HepG2 (cell line): ENCODE data around the gene TTC23. TPM values are rescaled to one million over a fixed set of nuclear protein-coding genes. Genes with fewer than 3 reads are reported as not detected.

Experiments
- ATAC-seq: fragments of 200-7000 bp; cut with Tn5 transposase; 3 replicates; pipeline ENCODE4 v1.9.1; 2020; ENCODE audit warnings: mild to moderate bottlenecking, moderate library complexity
- BruUV-seq: library from RNA; stranded (reverse); fragments of 400-500 nt; replicated peaks from 2 replicates; lab custom pipeline; 2021; lab: Mats Ljungman, UMichigan
- CTCF ChIA-PET: fragments of 300-600 bp; formaldehyde crosslinking; extraction: SDS; loops from one replicate; lab custom pipeline; 2021; ENCODE audit warnings: low total read pairs, inconsistent platforms, low intra/inter-chr PET ratio; lab: Yijun Ruan, JAX
- POLR2A ChIA-PET: fragments of 350-600 bp; sonication (Branson Sonifier 250); formaldehyde crosslinking; loops from one replicate; lab custom pipeline; 2020; ENCODE audit warnings: antibody characterized with exemption, inconsistent platforms; lab: Yijun Ruan, JAX
- DNase-seq: peaks from one replicate; pipeline ENCODE4 v3.0.0-alpha.2; 2015; ENCODE audit warnings: low spot score
- FAIRE-seq: peaks from 3 replicates; lab custom pipeline; 2011; peaks lifted over from hg19 to GRCh38; lab: Jason Lieb, UNC
- H2AFZ ChIP-seq: one replicate; pipeline ENCODE4 v1.6.1; 2011; ENCODE audit warnings: low read length, inconsistent platforms
- H3K27ac ChIP-seq: fragments of 300-600 bp; 3 replicates; pipeline ENCODE4 v1.8.0; 2011; ENCODE audit warnings: mixed run types, mild to moderate bottlenecking, mixed read lengths, low read length, inconsistent platforms; ENCODE audit not compliant: insufficient read depth; ENCODE audit errors: extremely low read length
- H3K27me3 ChIP-seq, 2 experiments: fragments of 200-600 bp in 1 of 2; 2 replicates in 1 of 2; 3 replicates in 1 of 2; pipeline versions ENCODE4 v1.6.0 to v1.8.0; 2011; ENCODE audit warnings: low read length in 2 of 2, mild to moderate bottlenecking in 2 of 2, moderate library complexity in 2 of 2, inconsistent platforms in 1 of 2; ENCODE audit not compliant: insufficient read depth in 2 of 2, control insufficient read depth in 1 of 2
- H3K36me3 ChIP-seq, 2 experiments: fragments of 200-600 bp in 1 of 2; replicated peaks in 1 of 2; 2 replicates in 1 of 2; 3 replicates in 1 of 2; pipeline versions ENCODE4 v1.5.1 to v1.8.0; 2011; ENCODE audit warnings: low read length in 2 of 2, inconsistent platforms in 1 of 2; ENCODE audit not compliant: insufficient read depth in 2 of 2, control insufficient read depth in 1 of 2
- H3K4me1 ChIP-seq: 2 replicates; pipeline ENCODE4 v1.5.1; 2012; ENCODE audit warnings: low read length, inconsistent platforms; ENCODE audit not compliant: insufficient read depth
- H3K4me2 ChIP-seq: 2 replicates; pipeline ENCODE4 v1.6.0; 2011; ENCODE audit warnings: low read depth, low read length, inconsistent platforms
- H3K4me3 ChIP-seq, 3 experiments: fragments of 200-600 bp in 1 of 3; sonication (generic), shearing (Covaris generic) in 1 of 3; replicated peaks in 1 of 3; 2 replicates each; pipeline ENCODE4 v1.5.1; 2011 to 2016; ENCODE audit warnings: low read length in 3 of 3, inconsistent platforms in 2 of 3, low read depth in 2 of 3, mild to moderate bottlenecking in 2 of 3, control low read depth in 1 of 3, mixed read lengths in 1 of 3; ENCODE audit not compliant: insufficient read depth in 1 of 3
- H3K79me2 ChIP-seq: one replicate; pipeline ENCODE4 v1.6.1; 2011; ENCODE audit warnings: low read length, inconsistent platforms; ENCODE audit not compliant: insufficient read depth
- H3K9ac ChIP-seq: 2 replicates; pipeline ENCODE4 v1.6.0; 2011; ENCODE audit warnings: mild to moderate bottlenecking, low read depth, low read length, inconsistent platforms; ENCODE audit not compliant: insufficient read depth
- H3K9me3 ChIP-seq: 2 replicates; pipeline ENCODE4 v1.5.1; 2012; ENCODE audit warnings: mild to moderate bottlenecking, low read length
- H4K20me1 ChIP-seq: 2 replicates; pipeline ENCODE4 v1.6.0; 2011; ENCODE audit warnings: inconsistent platforms, mild to moderate bottlenecking, low read length, moderate library complexity; ENCODE audit not compliant: insufficient read depth
- ARID2 ChIP-seq: sonication (generic); formaldehyde crosslinking; IDR thresholded peaks from 2 replicates; pipeline ENCODE4 v1.8.1; 2022; ENCODE audit warnings: mild to moderate bottlenecking, missing genetic modification reagents, borderline replicate concordance
- DNMT3B ChIP-seq: conservative IDR thresholded peaks from 2 replicates; pipeline ENCODE4 v1.6.1; 2016; ENCODE audit warnings: missing biosample characterization, control low read depth
- NR2F6 ChIP-seq, 2 experiments: IDR thresholded peaks; 2 replicates each; pipeline ENCODE4 v1.6.1; 2016; ENCODE audit warnings: antibody characterized with exemption in 1 of 2, mild to moderate bottlenecking in 1 of 2
- SAFB2 ChIP-seq: sonication (generic); formaldehyde crosslinking; IDR thresholded peaks from 2 replicates; pipeline ENCODE4 v1.5.1; 2020; ENCODE audit warnings: missing genetic modification reagents, low read depth, mild to moderate bottlenecking, borderline replicate concordance
- U2AF2 ChIP-seq: fragments of 200-400 bp; formaldehyde crosslinking; IDR thresholded peaks from 2 replicates; pipeline ENCODE4 v1.6.1; 2017; ENCODE audit warnings: low read depth, mild to moderate bottlenecking, low read length
- ZNF263 ChIP-seq: sonication (generic); formaldehyde crosslinking; IDR thresholded peaks from 2 replicates; pipeline ENCODE4 v1.4.0; 2020; ENCODE audit warnings: missing genetic modification reagents
- ZNF264 ChIP-seq: sonication (generic); formaldehyde crosslinking; IDR thresholded peaks from 2 replicates; pipeline ENCODE4 v1.4.0; 2020; ENCODE audit warnings: missing genetic modification reagents
- ZNF546 ChIP-seq: sonication (generic); formaldehyde crosslinking; conservative IDR thresholded peaks from 2 replicates; pipeline ENCODE4 v1.8.1; 2023; ENCODE audit warnings: mild to moderate bottlenecking, missing genetic modification reagents
- ZNF737 ChIP-seq: sonication (generic); formaldehyde crosslinking; IDR thresholded peaks from 2 replicates; pipeline ENCODE4 v1.5.0; 2020; ENCODE audit warnings: missing genetic modification reagents, mild to moderate bottlenecking, borderline replicate concordance
- ZNF780A ChIP-seq: sonication (generic); formaldehyde crosslinking; IDR thresholded peaks from 2 replicates; pipeline ENCODE4 v1.8.0; 2022; ENCODE audit warnings: mild to moderate bottlenecking, missing genetic modification reagents, moderate library complexity
- ZNF83 ChIP-seq: sonication (generic); formaldehyde crosslinking; IDR thresholded peaks from 2 replicates; pipeline ENCODE4 v1.4.0; 2020; ENCODE audit warnings: missing genetic modification reagents, mild to moderate bottlenecking, borderline replicate concordance
- WGBS: methylation state at CpG from one replicate; pipeline ENCODE4 v1.1.6; 2017; ENCODE audit warnings: low lambda C conversion rate; 5-methylcytosine and 5-hydroxymethylcytosine counted together
- in situ Hi-C: cut with HindIII; loops from 2 replicates; pipeline ENCODE4 v1.10.0; 2017; ENCODE audit warnings: low pct_unique_long_range_greater_than_20kb; ENCODE audit not compliant: extremely low pct_ligation_motif_present
- intact Hi-C: fragments of 100-400 bp; cut with micrococcal nuclease; formaldehyde crosslinking; loops from one replicate; pipeline ENCODE4 v1.10.0; 2022; ENCODE audit not compliant: unreplicated experiment
- polyA plus RNA-seq, 8 experiments: library from polyadenylated mRNA; depleted of rRNA in 3 of 8; stranded (reverse) in 7 of 8; unstranded in 1 of 8; fragments of >200 nt; fragmentation: Illumina TruSeq in 4 of 8; extraction: Trizol in 4 of 8; gene quantifications; 2 replicates each; pipeline versions ENCODE4 v1.2.1 to v1.2.3, GENCODE V29; 2011 to 2016; ENCODE audit warnings: low read depth in 4 of 8, missing spikeins in 1 of 8, mixed read lengths in 1 of 8; ENCODE audit not compliant: insufficient read depth in 1 of 8
- total RNA-seq, 5 experiments: library from RNA; depleted of rRNA; stranded (reverse); fragments of >200 nt; fragmentation: Illumina TruSeq; extraction: Trizol; gene quantifications; 2 replicates each; pipeline ENCODE4 v1.2.3, GENCODE V29; 2016; ENCODE audit warnings: low read depth in 1 of 5
- TF ChIP-seq, protein P1 (sequence below), 2 experiments: sonication (generic) in 1 of 2; formaldehyde crosslinking in 1 of 2; IDR thresholded peaks; 2 replicates each; pipeline versions ENCODE4 v1.5.1 to v1.6.1; 2011 to 2020; ENCODE audit warnings: borderline replicate concordance in 1 of 2, low read depth in 1 of 2, low read length in 1 of 2, mild to moderate bottlenecking in 1 of 2, missing genetic modification reagents in 1 of 2, moderate library complexity in 1 of 2
- TF ChIP-seq, protein P2 (sequence below): sonication (generic); formaldehyde crosslinking; IDR thresholded peaks from 2 replicates; pipeline ENCODE4 v1.9.0; 2021; ENCODE audit warnings: missing genetic modification reagents, mild to moderate bottlenecking, borderline replicate concordance
- TF ChIP-seq, protein P3 (sequence below): IDR thresholded peaks from 2 replicates; pipeline ENCODE4 v1.6.1; 2016; ENCODE audit warnings: missing compliant biosample characterization, missing genetic modification reagents, borderline replicate concordance
- TF ChIP-seq, protein P4 (sequence below), 2 experiments: fragments of 450-650 bp in 1 of 2; sonication (generic) in 1 of 2; formaldehyde crosslinking; IDR thresholded peaks; 2 replicates each; pipeline versions ENCODE4 v1.5.0 to v1.8.0; 2020 to 2022; ENCODE audit warnings: mild to moderate bottlenecking in 1 of 2, missing genetic modification reagents in 1 of 2

Gene TTC23
- total and polyA plus RNA-seq, 2 of the 13 experiments (the other 11 are each of a cell fraction or from before 2014, with no cell fraction given), result 1.6 to 11.7 TPM

DNA sequence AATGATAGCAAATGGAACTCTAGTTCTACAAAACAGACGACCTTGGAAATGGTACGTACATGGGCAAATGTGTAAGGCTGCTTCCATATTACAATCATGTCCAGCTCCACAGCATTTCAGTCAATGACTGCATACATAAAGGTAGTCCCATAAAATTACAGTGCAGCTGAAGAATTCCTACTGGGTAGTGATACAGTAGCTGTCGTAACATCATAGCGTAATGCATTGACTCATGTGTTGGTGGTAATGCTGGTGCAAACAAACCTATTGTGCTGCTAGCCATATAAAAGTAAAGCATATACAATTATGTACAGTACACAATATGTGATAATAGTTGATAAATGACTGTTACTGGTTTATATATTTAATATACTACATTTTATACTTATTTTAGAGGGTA, 18.5 kb downstream of the TTC23 start (continued):
- no peak for TF ChIP-seq ZNF546 (CRISPR knock-in tag)
- TF ChIP-seq DNMT3B (CRISPR knock-in tag), result no peak
- no peak for TF ChIP-seq ZNF83 (CRISPR knock-in tag)
- no peak for TF ChIP-seq ZNF264 (CRISPR knock-in tag)

DNA sequence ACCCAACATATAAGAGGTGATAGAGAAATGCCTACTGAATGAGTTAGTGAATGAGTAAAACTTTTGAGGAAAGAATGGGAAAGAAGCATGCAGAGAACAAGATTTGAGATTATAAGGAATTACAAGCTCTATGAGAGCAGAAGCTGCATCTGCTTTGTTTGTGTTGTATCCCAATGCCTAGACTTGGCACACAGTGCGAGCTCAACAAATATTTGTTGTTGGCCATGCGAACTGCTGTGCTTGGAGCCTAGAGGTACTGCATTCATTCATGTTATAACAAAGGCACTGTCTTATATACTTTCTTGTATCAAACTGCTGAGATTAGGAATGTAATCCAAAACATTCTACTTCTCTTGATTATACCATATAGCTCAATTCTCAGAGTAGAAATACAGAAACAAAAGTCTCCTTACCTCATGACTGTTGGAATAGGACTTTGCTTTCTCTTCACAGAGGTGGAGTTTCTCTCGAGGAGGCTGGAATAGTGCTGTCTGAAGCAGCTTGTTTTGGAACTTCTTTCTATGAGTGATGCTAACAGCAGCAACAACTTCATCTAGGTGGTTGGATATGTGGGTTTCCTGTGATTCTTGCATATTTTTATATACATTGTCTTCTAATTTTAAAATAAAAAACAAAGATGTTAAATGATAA, 21.1 kb downstream of the TTC23 start:
- Histone ChIP-seq H3K9me3 (no peaks in the 10 kb centered on the region), H4K20me1 (no peaks in the 10 kb centered on the region), H3K4me3 (no peak overlapping the region), H3K27me3 (no peaks in the 10 kb centered on the region), H3K36me3 (peaks cover 5 to 30% of the 10 kb centered on the region in 2 experiments), H3K4me2 (no peak overlapping the region), H3K9ac (no peak overlapping the region), H3K4me1 (no peaks in the 10 kb centered on the region), H3K79me2 (no peaks in the 10 kb centered on the region), H2AFZ (no peak overlapping the region), H3K27ac (no peak overlapping the region)
- ChIA-PET POLR2A (no interaction called here), CTCF (no interaction called here)
- no TSS peak for BruUV-seq
- ATAC-seq (no peak), FAIRE-seq (no peak), DNase-seq (no peak)
- intact Hi-C loops, result no loop called here
- in situ Hi-C loops, result no loop called here
- WGBS, result 87% methylated on average over 3 of the region's 3 CpGs
- TF ChIP-seq ZNF780A (CRISPR knock-in tag), result no peak
- TF ChIP-seq, protein P1, sequence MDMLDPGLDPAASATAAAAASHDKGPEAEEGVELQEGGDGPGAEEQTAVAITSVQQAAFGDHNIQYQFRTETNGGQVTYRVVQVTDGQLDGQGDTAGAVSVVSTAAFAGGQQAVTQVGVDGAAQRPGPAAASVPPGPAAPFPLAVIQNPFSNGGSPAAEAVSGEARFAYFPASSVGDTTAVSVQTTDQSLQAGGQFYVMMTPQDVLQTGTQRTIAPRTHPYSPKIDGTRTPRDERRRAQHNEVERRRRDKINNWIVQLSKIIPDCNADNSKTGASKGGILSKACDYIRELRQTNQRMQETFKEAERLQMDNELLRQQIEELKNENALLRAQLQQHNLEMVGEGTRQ (IDR thresholded peaks at IDR 0.05; ENCODE audit: low read depth, low read length), result no peak
- TF ChIP-seq, protein P1 (CRISPR knock-in tag; IDR thresholded peaks at IDR 0.05; ENCODE audit: borderline replicate concordance), result no peak
- TF ChIP-seq, protein P2, sequence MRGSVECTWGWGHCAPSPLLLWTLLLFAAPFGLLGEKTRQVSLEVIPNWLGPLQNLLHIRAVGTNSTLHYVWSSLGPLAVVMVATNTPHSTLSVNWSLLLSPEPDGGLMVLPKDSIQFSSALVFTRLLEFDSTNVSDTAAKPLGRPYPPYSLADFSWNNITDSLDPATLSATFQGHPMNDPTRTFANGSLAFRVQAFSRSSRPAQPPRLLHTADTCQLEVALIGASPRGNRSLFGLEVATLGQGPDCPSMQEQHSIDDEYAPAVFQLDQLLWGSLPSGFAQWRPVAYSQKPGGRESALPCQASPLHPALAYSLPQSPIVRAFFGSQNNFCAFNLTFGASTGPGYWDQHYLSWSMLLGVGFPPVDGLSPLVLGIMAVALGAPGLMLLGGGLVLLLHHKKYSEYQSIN, result no peak
- TF ChIP-seq, protein P3, sequence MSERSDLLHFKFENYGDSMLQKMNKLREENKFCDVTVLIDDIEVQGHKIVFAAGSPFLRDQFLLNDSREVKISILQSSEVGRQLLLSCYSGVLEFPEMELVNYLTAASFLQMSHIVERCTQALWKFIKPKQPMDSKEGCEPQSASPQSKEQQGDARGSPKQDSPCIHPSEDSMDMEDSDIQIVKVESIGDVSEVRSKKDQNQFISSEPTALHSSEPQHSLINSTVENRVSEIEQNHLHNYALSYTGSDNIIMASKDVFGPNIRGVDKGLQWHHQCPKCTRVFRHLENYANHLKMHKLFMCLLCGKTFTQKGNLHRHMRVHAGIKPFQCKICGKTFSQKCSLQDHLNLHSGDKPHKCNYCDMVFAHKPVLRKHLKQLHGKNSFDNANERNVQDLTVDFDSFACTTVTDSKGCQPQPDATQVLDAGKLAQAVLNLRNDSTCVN, result no peak
- TF ChIP-seq ARID2, result no peak
- TF ChIP-seq U2AF2, result no peak
- TF ChIP-seq SAFB2, result no peak
- TF ChIP-seq NR2F6 (IDR thresholded peaks at IDR 0.05), result no peak
- no peak for TF ChIP-seq NR2F6 (CRISPR knock-in tag; IDR thresholded peaks at IDR 0.05)
- no peak for TF ChIP-seq ZNF737
- TF ChIP-seq ZNF263 (CRISPR knock-in tag), result no peak
- TF ChIP-seq, protein P4, sequence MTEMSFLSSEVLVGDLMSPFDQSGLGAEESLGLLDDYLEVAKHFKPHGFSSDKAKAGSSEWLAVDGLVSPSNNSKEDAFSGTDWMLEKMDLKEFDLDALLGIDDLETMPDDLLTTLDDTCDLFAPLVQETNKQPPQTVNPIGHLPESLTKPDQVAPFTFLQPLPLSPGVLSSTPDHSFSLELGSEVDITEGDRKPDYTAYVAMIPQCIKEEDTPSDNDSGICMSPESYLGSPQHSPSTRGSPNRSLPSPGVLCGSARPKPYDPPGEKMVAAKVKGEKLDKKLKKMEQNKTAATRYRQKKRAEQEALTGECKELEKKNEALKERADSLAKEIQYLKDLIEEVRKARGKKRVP (CRISPR knock-in tag; IDR thresholded peaks at IDR 0.05), result no peak
